Stimulated activated memory B cell treated with anti-CD40 and anti-IgM and Interleukin-4, amounts not matched to agents 10 μg/mL and 1 μg/mL and 100 μg/mL, for 72 hours (primary cell): ENCODE measurements around the gene EEF1G.

Experiments
- ATAC-seq: fragments of 150-1000 bp; cut with Tn5 transposase; 2 replicates; pipeline ENCODE4 v1.10.0; 2021
- H3K27ac Mint-ChIP-seq: one replicate; pipeline ENCODE4 v1.8.0; 2022; ENCODE audit warnings: mild to moderate bottlenecking, mixed read lengths
- H3K27me3 Mint-ChIP-seq: one replicate; pipeline ENCODE4 v1.8.0; 2022; ENCODE audit warnings: mixed read lengths
- H3K36me3 Mint-ChIP-seq: one replicate; pipeline ENCODE4 v1.8.0; 2022; ENCODE audit warnings: mixed read lengths
- H3K4me1 Mint-ChIP-seq: one replicate; pipeline ENCODE4 v1.8.0; 2022; ENCODE audit warnings: mixed read lengths
- H3K4me3 Mint-ChIP-seq: one replicate; pipeline ENCODE4 v1.8.0; 2022; ENCODE audit warnings: mild to moderate bottlenecking, moderate library complexity, mixed read lengths
- H3K9me3 Mint-ChIP-seq: one replicate; pipeline ENCODE4 v1.8.0; 2022; ENCODE audit warnings: mixed read lengths

Gene EEF1G

DNA sequence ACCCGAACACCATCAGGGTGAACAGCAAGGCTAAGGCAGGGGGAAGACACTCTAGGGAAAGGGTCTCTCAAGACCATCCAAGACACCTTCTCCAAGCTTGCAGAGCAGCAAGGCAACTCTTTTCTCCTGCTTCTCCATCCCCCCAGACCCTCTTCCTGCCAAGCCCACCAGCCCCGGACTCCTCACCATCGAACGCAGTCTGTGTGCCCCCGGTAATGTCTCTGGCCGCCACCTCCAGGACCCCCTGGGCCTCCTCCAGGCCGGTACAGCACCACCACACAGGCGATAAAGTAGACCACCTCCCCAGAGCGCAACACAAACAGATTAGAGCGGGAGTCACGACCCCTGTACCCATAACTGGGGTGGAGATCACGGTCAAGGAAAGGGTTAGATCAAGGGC, 35.1 kb upstream of the EEF1G start:
- no peak overlapping the region for H3K4me3 Mint-ChIP-seq
- peaks cover 50% of the 10 kb centered on the region for H3K36me3 Mint-ChIP-seq
- no peak for ATAC-seq
- no peaks in the 10 kb centered on the region for H3K9me3 Mint-ChIP-seq
- H3K27ac Mint-ChIP-seq: no peak overlapping the region
- peaks cover 54% of the 10 kb centered on the region for H3K4me1 Mint-ChIP-seq
- no peaks in the 10 kb centered on the region for H3K27me3 Mint-ChIP-seq

DNA sequence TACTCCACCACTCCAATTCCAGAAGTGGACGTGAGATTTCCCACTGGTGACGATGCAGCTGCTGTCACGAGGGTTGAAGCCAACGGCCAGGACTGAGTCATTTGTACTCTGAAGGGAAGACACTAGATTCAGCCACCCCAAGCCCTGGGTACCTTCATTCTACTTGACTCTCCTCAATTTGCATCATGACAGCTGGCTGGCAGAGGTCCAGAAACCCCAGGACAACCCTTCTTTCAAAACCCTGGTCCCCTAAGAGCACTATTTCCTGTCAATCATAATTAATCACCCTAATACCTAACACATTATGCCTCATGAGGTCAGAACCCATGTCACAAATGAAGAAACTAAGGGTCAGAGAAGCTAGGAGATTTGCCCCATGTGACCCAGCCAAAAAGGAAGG, 34.0 kb upstream of the EEF1G start:
- peaks cover 62% of the 10 kb centered on the region for H3K4me1 Mint-ChIP-seq
- H3K36me3 Mint-ChIP-seq: peaks cover 59% of the 10 kb centered on the region
- H3K4me3 Mint-ChIP-seq: no peak overlapping the region
- H3K27me3 Mint-ChIP-seq: no peaks in the 10 kb centered on the region
- H3K27ac Mint-ChIP-seq: peak overlapping the region; percentile 27
- H3K9me3 Mint-ChIP-seq: no peaks in the 10 kb centered on the region
- no peak for ATAC-seq

DNA sequence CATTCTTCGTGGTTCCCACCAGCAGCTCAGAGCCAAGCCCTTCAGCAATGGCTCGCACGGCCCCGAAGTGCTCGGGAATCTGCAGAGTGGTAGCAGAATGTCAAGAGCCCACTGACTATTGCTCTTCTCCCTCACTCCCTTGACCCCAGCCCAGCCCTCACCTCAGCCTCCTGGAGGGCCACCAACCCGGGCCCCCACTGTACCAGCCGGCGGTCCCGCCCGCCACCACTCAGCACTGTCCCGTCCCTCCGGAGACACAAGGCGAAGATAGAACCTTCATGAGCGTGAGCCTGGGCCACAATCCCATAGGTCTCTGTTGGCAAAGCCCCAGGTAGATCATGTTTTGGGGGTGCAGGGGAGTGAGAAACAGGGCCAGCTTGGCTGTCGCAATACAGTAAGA, 32.2 kb upstream of the EEF1G start:
- H3K36me3 Mint-ChIP-seq: peaks cover 65% of the 10 kb centered on the region
- peaks cover 57% of the 10 kb centered on the region for H3K4me1 Mint-ChIP-seq
- H3K27me3 Mint-ChIP-seq: no peaks in the 10 kb centered on the region
- no peak for ATAC-seq
- no peak overlapping the region for H3K4me3 Mint-ChIP-seq
- H3K9me3 Mint-ChIP-seq: no peaks in the 10 kb centered on the region
- H3K27ac Mint-ChIP-seq: no peak overlapping the region

DNA sequence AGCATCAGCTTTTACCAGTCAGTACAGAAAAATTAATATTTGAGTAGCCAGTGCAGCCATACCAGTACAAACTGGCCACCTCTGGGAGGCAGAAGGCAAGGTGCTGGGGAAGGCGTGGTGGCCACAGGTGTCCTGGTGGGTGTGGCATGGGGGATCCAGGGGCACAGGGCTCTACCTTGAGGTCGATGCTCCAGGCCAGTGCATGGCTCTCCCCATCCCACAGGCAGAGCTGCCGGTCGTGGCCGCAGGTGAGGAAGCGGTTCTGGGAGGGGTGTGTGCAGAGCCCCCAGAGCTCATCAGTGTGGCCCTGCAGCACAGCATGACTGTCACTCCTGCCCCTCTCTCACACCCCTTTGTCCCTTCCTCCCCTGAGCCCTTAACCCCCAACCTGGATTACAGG, 31.8 kb upstream of the EEF1G start:
- H3K36me3 Mint-ChIP-seq: peaks cover 65% of the 10 kb centered on the region

DNA sequence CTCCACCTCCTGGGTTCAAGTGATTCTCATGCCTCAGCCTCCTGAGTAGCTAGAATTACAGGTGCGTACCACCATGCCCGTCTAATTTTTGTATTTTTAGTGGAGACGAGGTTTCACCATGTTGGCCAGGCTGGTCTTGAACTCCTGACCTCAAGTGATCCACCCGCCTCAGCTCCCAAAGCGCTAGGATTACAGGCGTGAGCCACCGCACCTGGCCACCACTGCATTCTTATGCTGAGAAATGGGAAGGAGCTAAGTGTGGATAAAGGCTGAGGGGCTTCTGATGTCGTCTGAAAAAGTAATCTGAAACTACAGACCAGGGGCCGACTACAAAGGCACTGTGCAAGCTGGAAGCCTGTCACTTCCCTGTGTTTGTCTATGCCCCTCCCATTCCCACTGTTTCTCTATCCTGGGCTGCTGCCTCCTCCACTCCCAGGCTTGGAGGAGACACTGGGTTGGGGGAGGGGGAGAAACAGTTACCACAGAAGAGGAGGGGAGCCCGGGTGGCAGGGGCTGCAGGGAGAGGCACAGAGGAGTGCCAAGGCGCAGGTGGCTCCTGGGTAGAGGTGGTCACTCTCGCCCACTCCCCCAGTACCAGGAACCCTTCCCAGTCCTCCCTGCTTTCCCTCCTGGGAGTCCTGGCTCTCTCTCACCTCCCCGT, 30.9 kb upstream of the EEF1G start:
- ATAC-seq: no peak
- no peak overlapping the region for H3K27ac Mint-ChIP-seq
- peaks cover 73% of the 10 kb centered on the region for H3K36me3 Mint-ChIP-seq
- peaks cover 2% of the 10 kb centered on the region for H3K9me3 Mint-ChIP-seq
- no peaks in the 10 kb centered on the region for H3K27me3 Mint-ChIP-seq
- no peak overlapping the region for H3K4me3 Mint-ChIP-seq
- H3K4me1 Mint-ChIP-seq: peaks cover 58% of the 10 kb centered on the region

More for the DNA sequence above, 31.8 kb upstream of the EEF1G start:
- Mint-ChIP-seq H3K9me3 (no peaks in the 10 kb centered on the region), H3K27me3 (no peaks in the 10 kb centered on the region), H3K4me1 (peaks cover 56% of the 10 kb centered on the region), H3K4me3 (no peak overlapping the region), H3K27ac (no peak overlapping the region)
- no peak for ATAC-seq

DNA sequence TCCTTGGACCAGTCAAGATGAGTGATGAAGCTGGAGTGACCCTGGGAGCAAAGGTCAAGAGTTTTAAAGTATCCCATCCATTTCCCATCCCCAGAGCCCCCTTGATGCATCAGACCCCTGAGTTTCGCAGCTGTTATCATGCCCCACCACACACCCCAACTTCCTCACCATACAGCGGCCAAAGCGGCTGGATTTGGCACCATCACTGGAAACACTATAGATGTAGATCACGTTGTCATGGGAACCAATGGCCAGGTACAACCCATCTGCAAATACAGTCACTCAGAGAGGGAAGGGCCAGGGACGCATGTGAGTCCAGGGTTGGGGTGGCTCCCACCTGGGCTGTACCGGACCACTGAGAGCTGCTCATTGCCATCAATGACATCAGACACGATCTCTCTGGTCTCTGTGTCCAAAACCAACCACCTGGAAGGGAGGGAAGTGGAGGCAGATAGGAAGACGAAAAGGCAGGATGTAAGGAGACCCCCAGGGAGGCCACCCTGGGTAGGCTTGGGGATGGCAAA, 30.1 kb upstream of the EEF1G start:
- H3K4me3 Mint-ChIP-seq: peak overlapping the region; percentile 25
- no peaks in the 10 kb centered on the region for H3K27me3 Mint-ChIP-seq
- H3K36me3 Mint-ChIP-seq: peaks cover 73% of the 10 kb centered on the region
- ATAC-seq: no peak
- peak overlapping the region; percentile 6 for H3K27ac Mint-ChIP-seq
- peaks cover 3% of the 10 kb centered on the region for H3K9me3 Mint-ChIP-seq
- peaks cover 61% of the 10 kb centered on the region for H3K4me1 Mint-ChIP-seq

DNA sequence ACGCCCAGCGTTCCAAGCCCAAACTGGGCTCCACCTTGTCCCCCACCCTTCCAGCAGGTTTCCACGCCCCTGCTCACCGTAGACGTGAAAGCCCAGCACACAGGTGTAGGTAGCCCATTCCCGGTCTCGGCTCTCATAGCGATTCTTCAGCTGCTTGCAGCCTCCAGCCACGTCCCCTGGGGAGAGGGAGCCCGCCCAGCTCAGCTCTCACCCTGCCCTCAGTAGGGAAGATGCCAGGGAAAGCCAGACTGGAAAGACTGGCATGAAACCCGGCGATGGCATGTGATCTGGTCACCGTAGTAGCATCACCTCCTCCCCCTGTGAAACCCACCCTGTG, 29.3 kb upstream of the EEF1G start:
- Mint-ChIP-seq H3K27me3 (no peaks in the 10 kb centered on the region), H3K27ac (peak overlapping the region; percentile 6), H3K4me1 (peaks cover 62% of the 10 kb centered on the region), H3K9me3 (peaks cover 3% of the 10 kb centered on the region), H3K4me3 (peak overlapping the region; percentile 30), H3K36me3 (peaks cover 75% of the 10 kb centered on the region)
- no peak for ATAC-seq

DNA sequence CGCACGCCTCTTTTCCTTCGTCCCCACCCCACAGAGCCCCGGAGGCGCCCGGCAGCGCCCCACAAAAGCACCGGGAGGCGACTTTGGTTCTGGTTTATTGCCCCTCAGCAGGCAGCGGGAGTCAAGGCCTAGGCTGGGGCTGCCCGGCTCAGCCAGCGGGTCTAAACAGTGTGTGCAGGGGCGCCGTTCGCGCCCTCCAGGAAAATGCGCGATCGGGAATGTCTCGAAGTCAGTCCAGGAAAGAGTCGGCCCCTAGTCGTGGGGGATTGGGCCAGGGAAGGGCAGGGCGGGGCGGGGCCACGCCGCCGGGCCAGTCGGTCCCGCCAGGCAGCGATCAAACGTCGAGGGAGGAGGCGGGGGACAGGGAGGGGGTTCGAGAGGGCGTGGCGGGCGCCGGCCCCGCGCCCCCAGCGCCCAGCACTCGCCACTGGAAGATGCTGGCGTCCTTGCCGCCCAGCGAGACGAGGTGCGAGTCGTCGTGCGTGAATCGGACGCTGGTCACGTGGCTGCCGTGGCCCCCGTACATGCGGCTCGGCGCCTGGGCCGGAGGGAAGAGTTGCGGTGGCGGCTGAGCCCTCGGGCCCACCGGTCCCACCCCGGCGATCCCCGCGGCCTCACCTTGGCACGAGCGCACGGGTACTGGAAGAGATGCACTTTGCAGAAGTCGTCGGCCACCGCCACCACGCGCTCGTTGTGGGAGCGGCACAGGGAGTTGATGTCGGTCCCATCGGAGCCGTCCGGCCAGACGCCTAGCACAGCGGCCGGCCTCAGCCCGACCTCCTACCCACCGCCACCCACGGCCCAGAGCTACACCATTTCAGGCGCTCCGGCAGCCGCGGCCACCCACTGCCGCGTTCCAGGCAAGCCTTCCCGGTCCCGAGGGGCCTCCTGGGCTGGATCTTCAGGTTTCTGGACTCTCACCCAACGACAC, 28.7 kb upstream of the EEF1G start:
- Mint-ChIP-seq H3K4me1 (peaks cover 62% of the 10 kb centered on the region), H3K36me3 (peaks cover 75% of the 10 kb centered on the region), H3K27me3 (no peaks in the 10 kb centered on the region), H3K27ac (peak overlapping the region; percentile 86), H3K4me3 (peak overlapping the region; percentile 89), H3K9me3 (peaks cover 3% of the 10 kb centered on the region)
- ATAC-seq: no peak

DNA sequence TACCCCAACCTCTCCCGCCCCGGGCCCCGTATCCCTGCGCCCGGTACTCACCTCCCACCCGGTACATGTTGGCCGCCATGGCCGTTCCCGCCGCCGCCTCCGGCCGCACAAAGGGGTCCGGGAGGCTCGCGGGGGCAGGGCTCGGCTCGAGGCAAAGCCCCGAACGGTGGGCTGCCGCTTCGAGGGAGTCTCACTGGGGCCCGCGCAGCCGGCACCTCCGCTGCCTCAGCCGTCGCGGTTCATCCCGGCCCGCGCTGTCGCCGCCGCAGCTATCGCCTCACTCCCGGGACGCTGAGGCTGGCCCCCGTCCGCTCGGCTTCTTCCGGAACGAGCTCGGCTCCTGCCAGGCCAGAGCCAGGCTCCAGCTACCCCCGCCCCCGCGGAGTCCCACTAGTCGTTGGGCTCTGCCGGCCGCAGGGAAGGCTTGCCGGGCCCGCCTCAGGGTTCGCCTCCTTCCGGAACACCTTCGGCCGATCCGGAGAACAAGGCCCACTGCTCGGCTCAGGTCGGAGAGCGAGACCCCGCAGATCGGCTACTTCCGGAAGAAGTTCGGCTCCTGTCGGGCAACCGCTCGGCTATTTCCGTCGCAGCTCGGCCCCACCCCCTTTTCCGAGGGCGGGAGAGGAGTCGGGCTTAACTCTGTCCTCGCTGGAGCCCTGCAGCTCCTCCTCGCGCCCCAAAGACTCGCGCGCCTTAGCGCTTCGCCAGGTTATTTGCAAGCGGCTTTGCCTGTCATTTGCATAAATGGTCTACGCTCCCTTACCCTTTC, 27.9 kb upstream of the EEF1G start, which contains the start of gene MTA2:
Gene MTA2 (minus strand): TSS at position 494 of the 769 bp plus-strand sequence. CDS start 415 bp downstream, at position 79.
- Mint-ChIP-seq H3K4me1 (peaks cover 64% of the 10 kb centered on the region), H3K9me3 (peaks cover 3% of the 10 kb centered on the region), H3K4me3 (peak within 1 kb of the TSS; percentile 89), H3K27me3 (no peaks in the 10 kb centered on the region), H3K36me3 (peaks cover 77% of the 10 kb centered on the region), H3K27ac (peak within 1 kb of the TSS; percentile 86)
- peak; percentile 91 for ATAC-seq

DNA sequence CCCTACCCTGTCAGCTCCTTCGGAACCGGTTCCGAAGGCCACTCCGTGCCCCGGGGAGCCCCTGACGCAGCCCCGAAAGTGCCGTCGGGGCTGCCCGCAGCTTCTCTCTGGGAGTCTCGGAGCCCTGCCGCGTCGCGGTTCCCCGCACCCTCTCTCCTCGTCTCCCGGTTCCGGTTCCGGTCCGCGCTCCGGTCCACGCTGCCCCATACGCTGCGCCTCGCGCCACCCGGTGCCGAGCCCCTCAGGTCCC, 27.4 kb upstream of the EEF1G start:
- peaks cover 3% of the 10 kb centered on the region for H3K9me3 Mint-ChIP-seq
- peak overlapping the region; percentile 89 for H3K4me3 Mint-ChIP-seq
- peaks cover 75% of the 10 kb centered on the region for H3K36me3 Mint-ChIP-seq
- H3K4me1 Mint-ChIP-seq: peaks cover 64% of the 10 kb centered on the region
- peak overlapping the region; percentile 86 for H3K27ac Mint-ChIP-seq
- no peaks in the 10 kb centered on the region for H3K27me3 Mint-ChIP-seq
- ATAC-seq: peak; percentile 45

DNA sequence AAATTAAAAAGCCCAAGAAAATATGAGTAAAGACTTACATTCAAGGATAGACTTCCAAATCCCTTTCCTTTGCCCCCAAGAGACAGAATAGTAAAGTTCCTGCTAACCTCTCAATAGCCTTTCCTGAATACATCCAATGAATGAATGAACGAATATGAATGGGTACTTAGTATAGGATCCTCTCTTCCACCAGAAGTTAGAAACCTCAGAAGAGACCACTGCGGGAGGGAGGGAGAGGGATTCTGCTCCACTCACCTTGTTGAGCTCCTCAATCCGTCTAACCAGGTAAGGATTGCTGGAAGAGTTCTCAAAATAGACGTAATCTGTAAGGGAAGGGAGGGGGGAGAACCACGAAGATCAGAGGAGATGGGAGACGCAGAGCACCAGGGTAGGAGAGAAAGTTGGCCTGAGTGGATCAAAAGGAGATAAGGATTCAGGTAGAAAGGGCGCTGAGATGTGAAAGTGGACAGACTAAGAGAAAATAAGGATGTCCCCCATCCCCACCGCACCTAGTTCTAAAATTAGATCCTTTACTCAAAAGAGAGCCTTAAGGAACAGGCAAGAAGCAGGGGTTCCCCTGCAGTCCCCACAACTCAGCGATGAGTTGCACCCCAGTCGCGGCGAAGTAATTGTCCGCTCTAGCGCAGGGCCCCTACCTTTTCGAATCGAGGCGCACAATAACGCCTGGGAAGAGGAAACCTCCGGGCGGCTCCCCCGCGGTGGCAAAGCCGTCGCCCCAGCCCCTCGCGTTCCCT, 26.9 kb upstream of the EEF1G start:
- H3K4me1 Mint-ChIP-seq: peaks cover 64% of the 10 kb centered on the region

DNA sequence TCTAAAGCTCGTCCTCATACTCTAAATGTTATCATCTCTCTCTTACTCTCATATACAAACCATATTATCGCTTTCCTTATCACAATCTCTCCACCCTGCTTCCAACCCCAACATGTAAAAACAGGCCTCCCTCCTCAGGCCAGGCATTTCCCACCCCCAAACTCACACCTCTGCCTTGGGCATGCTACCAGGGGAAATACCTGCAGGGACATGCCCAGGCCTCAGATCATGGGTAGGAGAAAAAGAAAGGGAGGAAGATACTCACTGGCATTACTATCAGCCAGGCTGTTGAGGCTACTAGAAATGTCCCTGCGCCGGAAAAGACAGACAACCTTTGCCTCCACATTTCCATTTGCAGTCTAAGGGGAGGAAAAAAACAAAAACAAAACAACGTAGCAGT, 26.2 kb upstream of the EEF1G start:
- H3K4me3 Mint-ChIP-seq: peak overlapping the region; percentile 89
- H3K4me1 Mint-ChIP-seq: peaks cover 59% of the 10 kb centered on the region
- peak overlapping the region; percentile 86 for H3K27ac Mint-ChIP-seq
- ATAC-seq: no peak
- H3K27me3 Mint-ChIP-seq: no peaks in the 10 kb centered on the region
- H3K9me3 Mint-ChIP-seq: peaks cover 3% of the 10 kb centered on the region
- peaks cover 74% of the 10 kb centered on the region for H3K36me3 Mint-ChIP-seq

More for the DNA sequence above, 26.9 kb upstream of the EEF1G start:
- ATAC-seq: no peak
- Mint-ChIP-seq H3K27ac (peak overlapping the region; percentile 86), H3K36me3 (peaks cover 75% of the 10 kb centered on the region), H3K27me3 (no peaks in the 10 kb centered on the region), H3K9me3 (peaks cover 3% of the 10 kb centered on the region), H3K4me3 (peak overlapping the region; percentile 89)

DNA sequence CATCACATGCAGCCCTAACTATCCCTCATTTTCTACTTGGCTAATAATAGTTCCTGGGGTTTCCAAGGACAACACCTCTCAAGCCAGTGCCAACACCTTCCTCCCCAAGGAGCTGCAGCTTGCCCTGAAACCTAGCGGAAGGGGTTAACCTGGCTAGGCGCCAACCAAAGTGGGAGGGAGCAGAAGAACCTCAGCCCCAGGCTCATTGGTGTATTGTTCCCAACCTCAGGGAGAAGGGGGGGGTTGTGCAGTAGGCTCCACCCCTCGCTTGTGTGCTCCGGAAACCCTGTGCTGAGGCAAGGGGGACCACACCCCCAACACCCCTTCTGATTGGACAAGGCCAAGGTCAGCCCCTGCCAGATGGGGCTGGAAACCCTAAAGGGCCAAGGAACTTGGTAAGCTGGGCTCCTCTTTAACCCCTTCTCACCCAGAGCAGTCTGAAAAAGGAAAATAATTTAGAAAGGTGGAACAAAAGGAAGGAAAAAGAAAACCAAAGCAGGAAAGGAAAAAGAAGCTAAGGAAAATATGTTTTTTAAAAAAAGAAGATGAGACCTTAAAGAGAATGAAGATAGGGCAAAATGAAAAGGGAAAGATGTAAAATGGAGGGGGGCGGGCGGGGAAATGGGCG, 25.5 kb upstream of the EEF1G start:
- Mint-ChIP-seq H3K4me3 (peak overlapping the region; percentile 84), H3K4me1 (peaks cover 64% of the 10 kb centered on the region), H3K27ac (peak overlapping the region; percentile 86), H3K9me3 (peaks cover 3% of the 10 kb centered on the region), H3K27me3 (no peaks in the 10 kb centered on the region), H3K36me3 (peaks cover 78% of the 10 kb centered on the region)
- peak; percentile 84 for ATAC-seq

DNA sequence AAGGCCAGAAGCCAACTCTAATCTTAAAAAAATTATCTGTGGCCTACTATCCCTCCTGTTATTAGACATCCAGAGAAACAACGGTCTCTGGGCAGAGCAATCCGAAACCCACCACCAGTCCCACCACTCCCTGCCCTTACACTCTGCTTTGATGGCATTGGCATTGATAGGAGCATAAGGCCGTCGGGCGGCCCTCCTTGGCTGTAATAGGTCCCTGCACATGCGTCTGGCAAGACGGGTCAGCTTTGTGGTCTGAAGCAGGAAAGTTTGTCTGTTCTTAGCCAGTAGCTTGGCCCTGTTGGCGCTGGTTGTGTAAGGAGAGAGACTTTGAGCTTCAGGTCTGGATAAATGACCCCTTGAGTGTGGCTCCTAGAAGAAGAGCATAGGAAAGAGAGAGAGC, 21.4 kb upstream of the EEF1G start:
- no peak for ATAC-seq
- H3K4me1 Mint-ChIP-seq: peaks cover 71% of the 10 kb centered on the region

More for the DNA sequence above, 21.4 kb upstream of the EEF1G start:
- Mint-ChIP-seq H3K27me3 (no peaks in the 10 kb centered on the region), H3K36me3 (peaks cover 73% of the 10 kb centered on the region), H3K9me3 (peaks cover 3% of the 10 kb centered on the region), H3K27ac (peak overlapping the region; percentile 93), H3K4me3 (no peak overlapping the region)
